Embryonic facial prominence (tissue), 1 donor: Measurements from ENCODE around the gene KLHL7.
"Not testable (repeated sequence)": the region's sequence is repeated elsewhere in the genome, so short reads cannot be mapped to it uniquely, and the experiment has no call there.

Experiments
- DNase-seq: peaks from one replicate; pipeline ENCODE4 v3.0.0-alpha.2; 2016; ENCODE audit errors: extremely low spot score

KLHL7 gene

DNA sequence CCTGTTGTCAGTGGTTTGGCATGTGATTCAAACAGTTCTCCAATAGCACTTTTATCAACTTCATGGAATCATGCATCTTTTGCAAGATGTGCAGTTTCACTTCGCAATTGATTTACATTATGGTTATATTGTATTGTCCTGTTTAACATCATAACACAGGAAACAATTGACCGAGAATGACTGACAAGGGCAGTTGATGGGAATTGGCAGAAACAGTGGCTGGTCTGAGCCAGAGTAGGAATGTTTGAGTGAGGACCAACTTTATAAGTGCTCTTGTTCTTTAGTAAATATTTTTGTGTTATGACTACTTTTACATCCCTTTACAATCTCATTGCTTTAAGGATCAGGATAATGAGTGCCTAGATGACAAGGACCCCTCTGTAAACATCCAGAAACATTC is 2.2 kb downstream of the KLHL7 start:
- no peak for DNase-seq

DNA sequence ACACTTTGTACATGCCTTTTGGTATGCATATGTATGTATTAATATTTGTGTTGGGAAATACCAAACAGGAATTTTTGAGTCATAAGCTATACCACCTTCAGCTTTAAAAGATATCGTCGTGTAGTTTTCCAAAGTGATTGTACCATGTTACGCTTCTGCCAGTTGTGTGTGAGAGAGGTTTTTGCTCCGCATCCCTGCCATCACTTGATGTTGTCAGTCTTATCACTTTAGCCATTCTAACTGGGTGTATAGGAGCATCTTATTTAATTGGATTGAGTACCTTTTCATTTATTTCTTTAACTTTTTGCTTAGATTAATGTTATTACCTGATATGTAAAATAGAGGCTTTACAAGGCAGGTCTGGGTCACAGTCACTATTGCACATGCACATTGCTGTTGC is 3.4 kb downstream of the KLHL7 start:
- no peak for DNase-seq

DNA sequence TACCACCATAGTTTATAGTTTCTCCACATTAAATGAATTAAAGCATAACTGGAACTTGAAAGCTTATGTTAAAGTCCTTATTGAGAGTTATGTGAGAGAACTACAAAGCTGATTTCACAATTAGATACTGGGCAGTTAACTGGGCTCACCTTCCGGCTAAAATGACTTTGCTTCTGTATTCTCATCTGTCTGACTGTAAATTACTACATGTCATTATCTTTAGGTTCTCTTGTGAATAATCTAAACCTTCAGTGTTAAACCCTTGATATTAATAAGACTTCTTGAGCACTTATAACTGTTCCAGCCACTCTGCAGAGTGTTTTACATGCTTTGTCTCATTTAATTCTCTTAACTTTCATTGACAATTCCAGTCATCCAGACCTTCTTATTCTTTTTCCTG is 3.9 kb downstream of the KLHL7 start:
- DNase-seq = no peak

DNA sequence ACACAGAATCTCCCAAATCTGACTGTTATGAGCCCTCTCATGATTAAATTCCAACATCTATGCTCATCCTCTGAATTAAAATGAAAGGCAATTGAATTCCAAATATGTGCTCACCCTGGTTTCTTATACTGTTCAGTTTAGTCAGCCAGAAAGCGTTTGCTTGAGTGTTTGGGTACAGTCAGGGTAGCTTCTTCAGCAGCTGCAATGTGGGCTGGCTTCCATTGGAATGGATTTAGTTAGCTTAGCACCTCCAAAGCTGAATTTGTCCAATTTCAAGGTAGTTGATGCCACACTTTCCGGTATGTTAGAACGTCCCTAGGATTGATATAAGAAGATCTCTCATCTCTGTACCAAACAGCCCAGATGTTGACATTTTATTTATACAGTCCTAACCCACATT is 9.3 kb downstream of the KLHL7 start:
- DNase-seq = no peak

DNA sequence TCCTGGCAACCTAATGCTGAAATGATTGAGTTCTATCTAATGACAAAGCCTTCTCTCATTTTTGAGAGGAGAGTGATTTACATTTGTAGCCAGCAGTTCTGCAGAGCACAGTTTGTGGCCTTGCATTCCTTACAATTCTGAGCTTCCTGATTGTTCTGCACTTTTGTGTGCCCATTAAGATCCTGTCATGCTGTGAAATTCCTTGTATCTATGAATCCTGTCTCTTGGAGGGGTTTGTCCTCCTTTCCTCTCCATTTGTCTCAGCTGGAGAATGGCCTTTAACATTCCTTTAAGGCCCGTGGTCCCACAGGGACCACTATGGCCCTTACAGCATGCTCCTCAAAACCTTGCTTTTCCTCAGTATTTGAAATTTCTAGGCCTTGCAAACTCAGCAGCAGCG is 10.4 kb downstream of the KLHL7 start:
- no peak for DNase-seq

DNA sequence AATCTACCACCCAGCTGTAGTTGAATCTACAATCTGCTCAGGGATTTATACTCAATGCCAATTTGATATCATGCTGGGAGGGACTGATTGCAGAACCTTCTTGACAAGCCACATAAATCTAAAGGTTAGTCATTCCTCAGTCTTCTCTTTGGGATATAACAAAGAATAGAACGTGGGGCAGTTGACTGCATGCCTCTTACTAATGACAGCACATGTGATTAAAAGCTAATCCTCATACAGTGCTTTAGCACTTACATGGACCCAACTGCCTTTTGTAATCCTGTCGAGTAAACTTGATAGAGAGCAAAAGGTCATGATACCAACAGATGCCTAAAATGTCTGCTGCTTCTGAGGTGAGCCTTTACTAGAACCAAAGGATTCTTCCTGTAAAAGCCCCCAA is 12.3 kb downstream of the KLHL7 start:
- no peak for DNase-seq

DNA sequence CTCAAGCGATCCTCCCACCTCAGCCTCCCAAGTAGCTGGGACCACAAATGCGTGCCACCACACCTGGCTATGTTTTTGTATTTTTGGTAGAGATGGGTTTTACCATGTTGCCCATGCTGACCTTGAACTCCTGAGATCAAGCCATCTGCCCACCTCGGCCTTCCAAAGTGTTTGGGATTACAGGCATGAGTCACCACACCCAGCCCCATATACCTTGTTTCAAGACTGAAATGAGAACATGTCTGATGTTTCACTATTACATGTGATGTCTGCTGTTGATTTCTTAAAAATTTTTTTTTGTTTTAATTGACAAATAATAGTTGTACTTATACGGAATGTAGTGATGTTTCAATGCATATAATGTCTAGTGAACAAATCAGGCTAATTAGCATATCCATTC is 14.5 kb downstream of the KLHL7 start:
- DNase-seq = no peak

DNA sequence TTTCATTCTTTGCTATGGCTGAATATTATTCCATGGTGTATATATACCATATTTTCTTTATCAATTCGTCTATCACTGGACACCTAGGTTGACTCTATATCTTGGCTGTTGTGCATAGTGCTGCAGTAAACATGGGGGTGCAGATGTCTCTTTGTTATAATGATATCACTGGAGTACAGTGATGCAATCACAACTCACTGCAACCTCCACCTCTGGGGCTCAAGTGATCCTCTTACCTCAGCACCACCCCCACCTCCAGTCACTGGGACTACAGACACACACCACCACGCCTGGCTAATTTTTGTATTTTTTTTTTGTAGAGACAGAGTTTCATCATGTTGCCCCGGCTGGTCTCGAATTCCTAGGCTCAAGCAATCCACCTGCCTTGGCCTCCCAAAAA is 15.6 kb downstream of the KLHL7 start:
- DNase-seq = no peak

DNA sequence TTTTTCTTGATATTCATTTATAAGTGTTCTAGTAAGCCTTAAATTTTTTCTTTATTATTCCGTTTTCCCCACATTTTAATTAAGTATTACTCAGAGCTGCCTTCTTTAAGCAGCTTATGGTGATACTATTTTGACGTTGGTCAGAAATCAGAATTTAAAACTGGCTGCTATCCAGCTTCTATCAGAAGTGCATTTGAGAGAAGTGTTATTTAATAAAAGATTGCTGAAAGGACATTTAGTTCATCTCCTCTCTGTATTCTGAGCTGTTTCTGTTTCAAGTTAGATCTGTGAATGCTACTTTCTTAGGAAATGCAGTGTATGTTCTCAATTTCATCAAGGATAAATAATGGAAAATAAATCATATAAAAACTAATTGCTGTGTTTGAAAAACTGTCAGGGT is 17.4 kb downstream of the KLHL7 start:
- DNase-seq = no peak

DNA sequence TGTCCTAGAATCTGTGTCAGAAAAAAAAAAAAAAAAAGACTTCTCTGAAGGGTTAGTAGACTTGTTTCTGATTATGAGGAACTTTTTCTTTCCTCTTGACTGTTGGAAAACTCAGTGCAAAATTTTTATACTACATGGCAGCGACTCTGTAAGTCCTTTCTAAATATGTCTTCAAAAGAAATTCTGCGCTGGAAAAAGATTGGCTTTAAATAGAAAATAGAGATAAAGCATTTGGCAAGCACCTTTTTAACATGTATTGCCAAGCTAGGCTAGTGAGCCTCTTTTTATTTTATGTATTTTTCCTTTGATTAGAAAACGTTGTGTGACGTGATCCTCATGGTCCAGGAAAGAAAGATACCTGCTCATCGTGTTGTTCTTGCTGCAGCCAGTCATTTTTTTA is 17.9 kb downstream of the KLHL7 start:
- DNase-seq = no peak

DNA sequence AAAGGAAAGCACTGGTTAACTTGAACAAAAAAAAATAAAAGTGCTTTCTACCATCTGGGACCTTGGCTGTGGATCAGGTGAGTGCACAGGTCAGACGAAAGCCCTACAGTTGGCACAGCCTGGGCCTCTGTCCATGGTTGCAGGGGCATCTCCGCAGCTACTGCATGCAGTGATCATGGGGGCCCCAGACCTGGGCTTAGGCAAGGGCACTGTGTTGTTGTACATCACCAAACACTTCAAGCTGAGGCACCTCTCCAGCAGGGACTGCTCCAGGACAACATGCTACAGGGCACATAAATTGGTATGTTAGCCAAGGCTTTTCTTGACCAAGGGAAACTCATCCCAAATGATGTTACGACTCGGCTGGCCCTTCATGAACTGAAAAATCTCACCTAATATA is 23.5 kb downstream of the KLHL7 start:
- no peak for DNase-seq

DNA sequence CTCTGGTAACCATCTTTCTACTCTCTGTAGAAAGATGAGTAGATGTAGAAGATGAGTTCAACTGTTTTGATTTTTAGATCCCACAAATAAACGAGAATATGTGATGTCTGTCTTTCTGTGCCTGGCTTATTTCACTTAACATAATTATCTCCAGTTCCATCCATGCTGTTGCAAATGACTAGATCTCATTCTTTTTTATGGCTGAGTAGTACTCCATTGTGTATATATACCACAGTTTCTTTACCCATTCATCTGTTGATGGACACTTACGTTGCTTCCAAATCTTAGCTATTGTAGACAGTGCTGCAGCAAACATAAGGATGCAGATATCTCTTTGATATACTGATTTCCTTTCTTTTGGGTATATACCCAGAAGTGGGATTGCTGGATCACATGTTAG is 26.2 kb downstream of the KLHL7 start:
- not testable (repeated sequence) for DNase-seq

DNA sequence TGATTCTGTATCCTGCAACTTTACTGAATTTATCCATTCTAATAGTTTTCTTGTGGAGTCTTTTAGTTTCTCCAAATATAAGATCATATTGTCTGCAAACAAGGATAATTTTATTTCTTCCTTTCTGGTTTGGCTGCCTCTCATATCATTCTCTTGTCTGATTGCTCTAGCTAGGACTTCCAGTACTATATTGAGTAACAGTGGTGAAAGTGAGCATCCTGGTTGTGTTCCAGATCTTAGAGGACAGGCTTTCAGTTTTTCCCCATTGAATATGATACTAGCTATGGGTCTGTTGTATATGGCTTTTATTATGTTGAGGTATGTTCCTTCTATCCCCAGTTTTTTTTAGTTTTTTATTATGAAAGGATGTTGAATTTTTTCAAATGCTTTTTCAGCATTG is 28.2 kb downstream of the KLHL7 start:
- DNase-seq = no peak

DNA sequence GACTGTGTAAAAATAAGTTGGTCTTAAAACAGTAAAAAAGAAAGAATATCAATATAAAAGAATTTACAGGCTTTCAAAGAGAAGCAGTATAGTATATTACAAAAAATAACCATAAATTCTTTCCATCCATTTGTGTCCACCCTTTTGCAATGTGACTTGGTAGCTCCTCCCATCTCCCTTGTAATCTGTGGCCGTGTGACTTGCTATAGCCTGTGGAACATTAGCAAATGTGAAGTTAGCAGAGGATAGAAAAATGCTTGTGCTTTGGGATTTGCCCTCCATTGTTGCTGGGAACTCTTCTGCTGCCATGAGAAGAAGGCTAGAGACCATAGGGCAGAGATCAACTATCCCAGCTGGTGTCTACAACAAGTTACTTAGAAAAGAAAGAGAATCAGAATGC is 30.2 kb downstream of the KLHL7 start:
- no peak for DNase-seq

DNA sequence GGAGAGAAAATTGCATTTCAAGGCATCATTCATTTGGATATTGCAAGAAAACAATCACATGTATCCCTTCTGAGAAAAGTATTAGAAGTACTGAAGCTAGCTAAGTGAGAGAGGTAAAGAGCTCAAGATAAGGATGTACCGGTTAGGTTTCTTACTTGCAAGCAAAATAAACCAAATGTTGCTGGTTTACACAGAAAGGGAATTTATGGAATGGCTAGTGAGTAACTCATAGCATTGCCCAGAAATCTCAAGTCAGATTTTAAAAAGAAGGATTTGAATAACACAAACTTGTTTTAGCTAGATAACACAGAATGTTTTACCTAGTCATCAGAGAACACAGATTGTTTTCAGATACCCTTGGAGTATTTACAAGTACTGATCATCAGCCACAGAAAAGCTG is 30.6 kb downstream of the KLHL7 start:
- no peak for DNase-seq

DNA sequence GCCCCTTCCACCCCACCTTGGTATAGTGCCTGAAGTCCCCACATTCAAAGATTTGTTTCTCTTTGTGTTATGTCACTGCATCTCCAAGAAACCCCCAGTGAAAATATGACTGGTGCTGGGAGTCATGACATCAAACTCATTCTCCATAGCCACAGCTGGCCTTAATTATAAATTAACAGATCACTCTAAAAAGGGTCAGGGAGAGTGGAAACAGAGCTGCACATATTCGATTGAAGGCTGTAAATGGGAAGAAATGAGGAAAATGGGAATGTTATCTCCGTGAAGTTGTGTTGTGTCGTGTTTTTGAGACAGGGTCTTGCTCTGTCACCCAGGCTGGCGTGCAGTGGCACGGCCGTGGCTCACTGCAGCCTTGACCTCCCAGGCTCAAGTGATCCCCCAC is 52.1 kb downstream of the KLHL7 start:
- no peak for DNase-seq

DNA sequence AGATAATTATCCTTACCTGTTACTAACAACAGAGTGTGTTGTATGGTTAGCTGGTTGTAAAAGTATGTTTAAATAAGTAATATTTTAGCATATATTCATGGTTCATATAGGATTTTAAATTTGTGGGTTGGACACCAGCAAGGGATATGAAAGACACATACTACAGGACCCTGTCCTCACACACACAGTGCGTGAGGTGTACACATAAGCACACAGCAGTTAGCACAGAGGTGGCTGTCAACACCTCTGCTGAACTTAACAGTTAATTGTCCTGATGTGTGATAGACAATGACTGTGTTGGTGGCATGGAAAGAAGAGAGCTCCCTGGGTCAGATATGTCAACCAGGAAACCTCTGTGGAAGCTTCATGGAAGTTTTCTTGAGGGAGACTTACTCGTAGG is 53.0 kb downstream of the KLHL7 start:
- DNase-seq = no peak

DNA sequence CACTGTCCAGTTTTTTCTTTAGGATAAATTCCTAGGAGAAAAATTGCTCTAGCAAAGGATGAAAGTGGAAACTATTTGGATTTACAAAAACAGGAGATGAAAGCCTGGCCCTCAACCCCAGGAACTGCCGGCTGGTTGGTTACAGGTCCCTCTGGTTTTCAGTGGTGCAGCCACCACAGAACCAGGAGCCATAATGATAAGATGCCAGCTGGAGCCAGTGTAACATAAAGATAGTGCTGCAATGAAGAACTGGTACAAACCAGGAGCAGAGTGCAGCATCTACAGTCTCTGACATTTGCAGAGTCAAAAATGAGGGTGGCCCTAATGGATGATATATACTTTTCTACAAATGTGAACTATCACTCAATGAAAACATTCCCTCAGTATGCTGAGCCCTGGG is 55.9 kb downstream of the KLHL7 start:
- no peak for DNase-seq

DNA sequence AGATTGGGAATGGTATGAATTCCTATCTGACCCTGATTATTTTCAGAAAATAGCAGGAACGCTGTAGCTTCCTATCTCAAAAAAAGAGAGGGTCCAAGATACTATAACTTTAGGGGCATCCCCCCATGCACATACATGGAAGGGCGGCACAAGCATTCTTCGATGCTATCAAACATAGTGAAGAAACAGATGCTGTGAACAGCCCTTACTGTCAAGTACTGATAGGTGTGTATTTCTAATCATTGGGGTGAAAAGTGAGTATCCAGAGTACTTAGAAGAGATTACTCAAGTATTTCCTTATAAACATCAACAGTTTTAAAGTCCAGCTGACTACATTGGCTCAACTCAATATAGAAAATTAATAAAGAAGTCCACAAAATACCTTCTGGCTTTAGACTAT is 59.3 kb downstream of the KLHL7 start:
- no peak for DNase-seq

DNA sequence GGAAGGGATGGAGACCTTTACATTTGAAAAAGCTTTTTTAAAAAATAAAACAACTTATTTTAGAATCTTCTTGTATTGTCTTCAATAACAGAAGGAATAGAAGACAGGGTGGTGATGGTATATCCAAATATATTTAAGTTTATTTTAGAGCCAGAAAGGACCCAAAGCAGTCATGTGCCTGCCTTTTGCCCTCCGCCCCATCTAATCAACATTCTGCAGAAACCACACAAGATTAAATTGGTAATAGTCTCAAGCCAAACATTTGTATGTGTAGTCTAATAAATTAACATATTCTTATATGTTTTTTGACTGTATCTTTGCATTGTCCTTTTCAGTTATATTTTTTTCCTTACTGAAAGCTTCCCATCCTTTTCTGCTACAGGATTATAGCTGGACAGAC is 59.7 kb downstream of the KLHL7 start:
- DNase-seq = no peak

DNA sequence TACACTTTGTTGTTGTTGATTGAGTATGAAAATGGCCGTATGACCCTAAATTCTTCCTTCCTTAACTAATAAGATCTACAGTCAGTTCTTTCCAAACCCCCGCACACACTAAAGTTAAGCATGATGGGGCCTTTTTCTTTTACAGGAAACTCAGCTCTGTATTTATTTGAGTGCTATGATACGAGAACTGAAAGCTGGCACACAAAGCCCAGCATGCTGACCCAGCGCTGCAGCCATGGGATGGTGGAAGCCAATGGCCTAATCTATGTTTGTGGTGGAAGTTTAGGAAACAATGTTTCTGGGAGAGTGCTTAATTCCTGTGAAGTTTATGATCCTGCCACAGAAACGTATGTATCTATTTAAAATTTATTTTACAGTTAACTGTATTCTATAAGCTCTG is 62.1 kb downstream of the KLHL7 start:
- DNase-seq = no peak

DNA sequence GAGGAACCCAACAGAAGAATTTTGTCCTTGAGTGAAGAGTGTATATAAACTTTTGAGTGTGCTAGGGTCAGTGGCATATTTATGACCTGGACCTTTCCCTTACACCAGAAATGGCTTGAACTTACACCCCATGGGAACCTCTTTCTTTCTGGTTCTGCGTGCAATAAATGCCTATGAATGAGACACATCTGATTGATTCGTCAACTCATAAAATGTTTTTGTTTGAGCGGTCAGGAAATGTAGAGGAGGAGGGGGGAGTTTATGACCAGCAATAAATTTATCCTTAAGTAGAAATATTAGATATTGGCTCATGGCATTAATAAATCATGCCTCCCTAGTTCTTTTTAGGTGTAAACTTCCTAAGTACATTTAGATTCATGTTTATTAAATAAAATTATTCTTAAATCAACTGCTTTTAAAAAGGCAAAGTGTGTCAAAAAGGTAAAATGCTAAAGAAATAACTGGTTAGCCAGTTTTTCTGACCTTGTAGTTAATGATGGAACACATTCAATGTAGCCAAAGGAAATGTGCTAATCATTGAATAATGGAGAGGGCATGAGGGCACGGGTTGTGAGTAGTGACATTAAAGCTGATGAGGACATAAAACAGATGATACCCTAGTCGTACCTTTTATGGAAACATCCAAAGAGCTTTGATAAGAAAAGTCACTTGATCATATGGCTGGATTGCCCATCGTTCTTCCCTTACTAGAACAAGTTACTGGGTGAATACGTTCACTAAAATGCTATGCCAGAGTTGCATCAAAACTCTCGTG is 62.7 kb downstream of the KLHL7 start:
- DNase-seq = no peak

DNA sequence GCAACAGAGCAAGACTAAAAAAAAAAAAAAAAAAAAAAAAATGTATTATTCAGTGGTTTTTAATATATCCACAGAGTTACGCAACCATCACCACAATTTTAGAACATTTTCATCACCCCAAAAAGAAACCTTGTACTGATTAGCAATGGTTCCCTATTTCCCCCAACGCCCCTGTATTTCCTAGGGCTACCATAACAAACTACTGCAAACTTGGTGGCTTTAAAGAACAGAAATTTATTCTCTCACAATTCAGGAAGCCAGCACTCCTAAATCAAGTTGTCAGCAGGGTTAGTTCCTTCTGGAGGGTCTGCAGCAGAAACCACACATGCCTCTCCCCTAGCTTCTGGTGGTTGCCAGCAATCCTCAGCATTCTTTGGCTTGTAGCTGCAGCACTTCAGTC is 70.4 kb downstream of the KLHL7 start:
- no peak for DNase-seq
